ENCODE data around the gene SRXN1. TPM values are rescaled to one million over a fixed set of nuclear protein-coding genes. Genes with fewer than 3 reads are reported as not detected.

The SRXN1 gene
- total RNA-seq, 1 experiment from 2014 or later, result 80.8 TPM

DNA sequence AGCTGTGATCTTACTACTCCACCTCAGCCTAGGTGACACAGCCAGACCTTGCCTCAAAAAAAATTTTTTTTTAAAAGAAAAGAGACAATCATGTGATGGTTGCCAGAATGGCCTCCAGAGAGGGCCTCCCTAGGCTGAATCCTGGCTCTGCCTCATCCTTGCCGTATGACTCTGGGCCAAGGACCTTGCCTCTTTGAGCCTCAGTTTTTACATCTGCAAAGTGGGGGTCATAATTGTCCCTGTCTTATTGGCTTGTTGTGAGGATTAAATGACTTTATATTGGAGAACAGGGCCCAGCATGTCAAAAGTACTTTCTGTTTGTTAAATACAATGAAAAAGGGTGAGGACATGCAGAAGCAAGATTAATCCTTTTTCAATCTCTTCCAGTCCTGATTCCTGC is 14.4 kb downstream of the SRXN1 start:
- CTCF ChIA-PET, result interaction anchor here (0.6 to 1.0 kb wide), 2 partner anchors 38 to 318 kb away, joined by 3 read pairs; no protein-coding TSS in a partner anchor

More for the DNA sequence above, 14.4 kb downstream of the SRXN1 start:
- BruUV-seq (replicated peaks), result no TSS peak
- Histone ChIP-seq H3K27ac (ENCODE audit: low read depth, low read length) (no peak overlapping the region), H3K9ac (ENCODE audit: low read length) (no peak overlapping the region), H3K9me3 (ENCODE audit: control insufficient read depth in 1 of 2, insufficient read depth in 1 of 2, low read depth in 1 of 2, low read length in 2 of 2) (no peaks in the 10 kb centered on the region), H3K27me3 (ENCODE audit: insufficient read depth, low read length) (no peaks in the 10 kb centered on the region), H3K4me1 (ENCODE audit: control insufficient read depth in 1 of 2, insufficient read depth in 2 of 2, low read length in 2 of 2) (no peaks in the 10 kb centered on the region; a peak in 1 of 4 replicates), H3K9me2 (ENCODE audit: insufficient read depth) (no peaks in the 10 kb centered on the region), H2AFZ (ENCODE audit: low read depth, low read length, poor library complexity, severe bottlenecking) (no peak overlapping the region), H3K79me2 (ENCODE audit: insufficient read depth, low read length) (no peaks in the 10 kb centered on the region), H3K4me2 (ENCODE audit: low read length) (no peak overlapping the region), H3K4me3 (replicated peaks in 1 of 2; ENCODE audit: low read depth in 1 of 2, low read length in 2 of 2) (no peak overlapping the region), H4K20me1 (ENCODE audit: insufficient read depth) (no peaks in the 10 kb centered on the region), H3K36me3 (ENCODE audit: control insufficient read depth in 1 of 2, insufficient read depth in 2 of 2, low read length in 2 of 2) (no peaks in the 10 kb centered on the region)
- ChIA-PET POLR2A (no interaction called here), RAD21 (ENCODE audit: low non-redundant PET in 1 of 2, low total read pairs in 2 of 2, uncharacterized antibody in 2 of 2, unreplicated experiment in 2 of 2) (no interaction called here)
- no peak for TF ChIP-seq SRF (IDR thresholded peaks at IDR 0.05; ENCODE audit: low read depth)
- TF ChIP-seq SIN3A (IDR thresholded peaks at IDR 0.05; ENCODE audit: low read depth), result no peak
- TF ChIP-seq, protein P1, sequence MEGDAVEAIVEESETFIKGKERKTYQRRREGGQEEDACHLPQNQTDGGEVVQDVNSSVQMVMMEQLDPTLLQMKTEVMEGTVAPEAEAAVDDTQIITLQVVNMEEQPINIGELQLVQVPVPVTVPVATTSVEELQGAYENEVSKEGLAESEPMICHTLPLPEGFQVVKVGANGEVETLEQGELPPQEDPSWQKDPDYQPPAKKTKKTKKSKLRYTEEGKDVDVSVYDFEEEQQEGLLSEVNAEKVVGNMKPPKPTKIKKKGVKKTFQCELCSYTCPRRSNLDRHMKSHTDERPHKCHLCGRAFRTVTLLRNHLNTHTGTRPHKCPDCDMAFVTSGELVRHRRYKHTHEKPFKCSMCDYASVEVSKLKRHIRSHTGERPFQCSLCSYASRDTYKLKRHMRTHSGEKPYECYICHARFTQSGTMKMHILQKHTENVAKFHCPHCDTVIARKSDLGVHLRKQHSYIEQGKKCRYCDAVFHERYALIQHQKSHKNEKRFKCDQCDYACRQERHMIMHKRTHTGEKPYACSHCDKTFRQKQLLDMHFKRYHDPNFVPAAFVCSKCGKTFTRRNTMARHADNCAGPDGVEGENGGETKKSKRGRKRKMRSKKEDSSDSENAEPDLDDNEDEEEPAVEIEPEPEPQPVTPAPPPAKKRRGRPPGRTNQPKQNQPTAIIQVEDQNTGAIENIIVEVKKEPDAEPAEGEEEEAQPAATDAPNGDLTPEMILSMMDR (IDR thresholded peaks at IDR 0.05 in 2 of 3, conservative IDR thresholded peaks at IDR 0.05 in 1 of 3; ENCODE audit: borderline replicate concordance in 1 of 3, insufficient read depth in 1 of 3, low read depth in 2 of 3, low read length in 2 of 3), result no peak
- TF ChIP-seq EGR1 (IDR thresholded peaks at IDR 0.05; ENCODE audit: low read depth), result no peak
- TF ChIP-seq FOSL1 (IDR thresholded peaks at IDR 0.05; ENCODE audit: low read depth), result no peak
- TF ChIP-seq, protein P2, sequence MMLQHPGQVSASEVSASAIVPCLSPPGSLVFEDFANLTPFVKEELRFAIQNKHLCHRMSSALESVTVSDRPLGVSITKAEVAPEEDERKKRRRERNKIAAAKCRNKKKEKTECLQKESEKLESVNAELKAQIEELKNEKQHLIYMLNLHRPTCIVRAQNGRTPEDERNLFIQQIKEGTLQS (IDR thresholded peaks at IDR 0.05), result no peak
- TF ChIP-seq CBX3 (IDR thresholded peaks at IDR 0.05; ENCODE audit: low read depth), result no peak
- no peak for TF ChIP-seq SP1 (IDR thresholded peaks at IDR 0.05; ENCODE audit: low read depth)
- TF ChIP-seq ZNF274 (IDR thresholded peaks at IDR 0.05; ENCODE audit: low read depth, low read length), result no peak
- TF ChIP-seq, protein P3, sequence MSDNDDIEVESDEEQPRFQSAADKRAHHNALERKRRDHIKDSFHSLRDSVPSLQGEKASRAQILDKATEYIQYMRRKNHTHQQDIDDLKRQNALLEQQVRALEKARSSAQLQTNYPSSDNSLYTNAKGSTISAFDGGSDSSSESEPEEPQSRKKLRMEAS (IDR thresholded peaks at IDR 0.05), result no peak
- TF ChIP-seq YY1 (IDR thresholded peaks at IDR 0.05; ENCODE audit: extremely low read depth, insufficient replicate concordance, low read depth, low read length), result no peak
- TF ChIP-seq POLR2A (IDR thresholded peaks at IDR 0.05; ENCODE audit: borderline replicate concordance, extremely low read depth, insufficient read depth, insufficient read length), result no peak
- TF ChIP-seq CEBPB (IDR thresholded peaks at IDR 0.05; ENCODE audit: low read depth), result no peak
- TF ChIP-seq JUND (IDR thresholded peaks at IDR 0.05), result no peak
- no peak for TF ChIP-seq POLR2AphosphoS5 (IDR thresholded peaks at IDR 0.05; ENCODE audit: low read depth, low read length)
- no peak for TF ChIP-seq RAD21 (IDR thresholded peaks at IDR 0.05; ENCODE audit: low read depth)
- TF ChIP-seq, protein P4, sequence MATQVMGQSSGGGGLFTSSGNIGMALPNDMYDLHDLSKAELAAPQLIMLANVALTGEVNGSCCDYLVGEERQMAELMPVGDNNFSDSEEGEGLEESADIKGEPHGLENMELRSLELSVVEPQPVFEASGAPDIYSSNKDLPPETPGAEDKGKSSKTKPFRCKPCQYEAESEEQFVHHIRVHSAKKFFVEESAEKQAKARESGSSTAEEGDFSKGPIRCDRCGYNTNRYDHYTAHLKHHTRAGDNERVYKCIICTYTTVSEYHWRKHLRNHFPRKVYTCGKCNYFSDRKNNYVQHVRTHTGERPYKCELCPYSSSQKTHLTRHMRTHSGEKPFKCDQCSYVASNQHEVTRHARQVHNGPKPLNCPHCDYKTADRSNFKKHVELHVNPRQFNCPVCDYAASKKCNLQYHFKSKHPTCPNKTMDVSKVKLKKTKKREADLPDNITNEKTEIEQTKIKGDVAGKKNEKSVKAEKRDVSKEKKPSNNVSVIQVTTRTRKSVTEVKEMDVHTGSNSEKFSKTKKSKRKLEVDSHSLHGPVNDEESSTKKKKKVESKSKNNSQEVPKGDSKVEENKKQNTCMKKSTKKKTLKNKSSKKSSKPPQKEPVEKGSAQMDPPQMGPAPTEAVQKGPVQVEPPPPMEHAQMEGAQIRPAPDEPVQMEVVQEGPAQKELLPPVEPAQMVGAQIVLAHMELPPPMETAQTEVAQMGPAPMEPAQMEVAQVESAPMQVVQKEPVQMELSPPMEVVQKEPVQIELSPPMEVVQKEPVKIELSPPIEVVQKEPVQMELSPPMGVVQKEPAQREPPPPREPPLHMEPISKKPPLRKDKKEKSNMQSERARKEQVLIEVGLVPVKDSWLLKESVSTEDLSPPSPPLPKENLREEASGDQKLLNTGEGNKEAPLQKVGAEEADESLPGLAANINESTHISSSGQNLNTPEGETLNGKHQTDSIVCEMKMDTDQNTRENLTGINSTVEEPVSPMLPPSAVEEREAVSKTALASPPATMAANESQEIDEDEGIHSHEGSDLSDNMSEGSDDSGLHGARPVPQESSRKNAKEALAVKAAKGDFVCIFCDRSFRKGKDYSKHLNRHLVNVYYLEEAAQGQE (IDR thresholded peaks at IDR 0.05; ENCODE audit: low read depth), result no peak
- DNase-seq (ENCODE audit: low read depth, low spot score), result no peak
- ATAC-seq, result no peak
- intact Hi-C loops (cut with micrococcal nuclease), result no loop called here
